ENCODE data around the gene PGP.

The PGP gene

DNA sequence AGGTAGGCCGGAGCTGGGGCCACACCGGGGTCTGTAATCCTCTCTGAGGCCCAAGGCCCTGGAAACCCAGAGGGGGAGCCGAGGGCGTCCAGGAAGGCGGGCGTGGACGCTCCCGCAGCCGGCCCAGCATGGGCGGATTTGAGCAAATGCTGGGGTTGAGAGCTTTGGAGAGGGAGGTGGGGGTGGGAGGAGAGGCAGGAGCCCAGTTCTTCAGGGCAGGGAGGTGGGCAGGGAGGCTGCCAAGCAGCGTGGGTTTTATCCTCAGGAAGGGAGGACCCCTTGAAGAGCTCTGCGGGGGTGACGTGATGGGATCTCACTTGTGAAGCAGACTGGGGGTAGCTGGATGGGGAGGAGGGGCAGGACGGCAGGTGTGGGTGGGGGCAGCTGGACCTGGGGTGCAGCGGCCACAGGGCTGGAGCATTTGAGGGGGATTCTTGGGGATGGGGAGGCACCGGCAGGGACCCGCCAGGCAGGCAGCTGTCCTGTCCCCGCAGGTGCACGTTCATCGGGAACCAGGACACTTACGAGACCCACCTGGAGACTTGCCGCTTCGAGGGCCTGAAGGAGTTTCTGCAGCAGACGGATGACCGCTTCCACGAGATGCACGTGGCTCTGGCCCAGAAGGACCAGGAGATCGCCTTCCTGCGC is 41.8 kb downstream of the PGP start:
- Histone ChIP-seq H3K36me3 (ENCODE audit: control insufficient read depth in 1 of 2, insufficient read depth in 2 of 2, low read length in 2 of 2) (peaks cover 90 to 91% of the 10 kb centered on the region in 2 experiments), H3K4me1 (ENCODE audit: control insufficient read depth in 1 of 2, insufficient read depth in 2 of 2, low read length in 2 of 2) (no peaks in the 10 kb centered on the region), H3K23ac (ENCODE audit: low read length) (no peak overlapping the region), H3K79me1 (ENCODE audit: low read length) (no peaks in the 10 kb centered on the region), H3K9ac (ENCODE audit: low read length) (no peak overlapping the region), H3K79me2 (ENCODE audit: control insufficient read depth, insufficient read depth, low read length, poor library complexity) (no peaks in the 10 kb centered on the region), H4K12ac (ENCODE audit: low read depth, low read length) (no peak overlapping the region), H3K4me2 (ENCODE audit: low read length) (no peak overlapping the region), H3K27me3 (ENCODE audit: insufficient read depth, low read length) (no peaks in the 10 kb centered on the region), H2BK5ac (ENCODE audit: low read depth, low read length, poor library complexity) (no peak overlapping the region), H3K4ac (ENCODE audit: low read depth, low read length) (no peak overlapping the region), H4K8ac (ENCODE audit: low read depth, low read length) (no peak overlapping the region), H3K27ac (ENCODE audit: low read depth, low read length) (no peak overlapping the region), H2AFZ (ENCODE audit: insufficient read depth, low read length, poor library complexity) (no peak overlapping the region), H2AK5ac (ENCODE audit: low read length) (no peak overlapping the region), H3K4me3 (ENCODE audit: low read depth, low read length) (no peak overlapping the region), H3K9me3 (ENCODE audit: insufficient read depth, low read depth, low read length) (peaks cover 4% of the 10 kb centered on the region), H4K91ac (ENCODE audit: low read depth, low read length) (no peak overlapping the region), H3K18ac (ENCODE audit: low read length) (no peak overlapping the region), H2BK12ac (ENCODE audit: low read length) (no peak overlapping the region), H2BK120ac (ENCODE audit: insufficient read depth, low read length, poor library complexity) (no peak overlapping the region), H3K14ac (ENCODE audit: low read length) (no peak overlapping the region)
- no CpG with 5 or more reads among the region's 29 CpGs for WGBS (ENCODE audit: extremely low coverage, insufficient coverage, insufficient read length)
- no peak for DNase-seq

DNA sequence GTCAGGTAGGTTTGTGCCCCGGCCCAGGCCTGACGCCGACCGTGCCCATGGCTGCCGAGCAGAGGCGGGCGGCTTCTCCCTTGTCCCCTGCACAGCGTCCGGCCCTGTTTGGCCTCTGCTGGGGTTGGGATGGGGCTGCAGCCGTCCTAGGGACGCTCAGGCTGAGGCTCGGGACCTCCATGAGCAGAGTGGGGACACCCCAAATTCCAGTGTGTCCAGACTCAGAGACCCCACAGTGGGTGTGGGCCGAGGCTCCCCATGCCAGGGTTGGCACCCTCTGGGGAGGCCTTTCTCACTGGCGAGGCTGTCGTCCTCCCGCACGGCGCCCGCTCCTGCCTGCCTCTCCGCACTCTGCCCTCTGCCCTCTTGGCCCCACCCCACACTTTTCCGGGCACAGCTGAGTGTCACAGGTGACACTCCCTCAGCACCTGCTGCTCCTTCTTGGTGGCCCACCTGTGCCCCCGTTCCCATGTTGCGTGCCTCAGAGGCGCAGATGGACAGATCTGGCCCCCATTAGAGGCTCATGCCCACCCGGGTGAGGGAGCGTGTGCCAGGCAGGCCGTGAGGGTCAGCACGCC is 43.0 kb downstream of the PGP start:
- Histone ChIP-seq H3K23ac (ENCODE audit: low read length) (no peak overlapping the region), H3K4me2 (ENCODE audit: low read length) (no peak overlapping the region), H2BK5ac (ENCODE audit: low read depth, low read length, poor library complexity) (no peak overlapping the region)

DNA sequence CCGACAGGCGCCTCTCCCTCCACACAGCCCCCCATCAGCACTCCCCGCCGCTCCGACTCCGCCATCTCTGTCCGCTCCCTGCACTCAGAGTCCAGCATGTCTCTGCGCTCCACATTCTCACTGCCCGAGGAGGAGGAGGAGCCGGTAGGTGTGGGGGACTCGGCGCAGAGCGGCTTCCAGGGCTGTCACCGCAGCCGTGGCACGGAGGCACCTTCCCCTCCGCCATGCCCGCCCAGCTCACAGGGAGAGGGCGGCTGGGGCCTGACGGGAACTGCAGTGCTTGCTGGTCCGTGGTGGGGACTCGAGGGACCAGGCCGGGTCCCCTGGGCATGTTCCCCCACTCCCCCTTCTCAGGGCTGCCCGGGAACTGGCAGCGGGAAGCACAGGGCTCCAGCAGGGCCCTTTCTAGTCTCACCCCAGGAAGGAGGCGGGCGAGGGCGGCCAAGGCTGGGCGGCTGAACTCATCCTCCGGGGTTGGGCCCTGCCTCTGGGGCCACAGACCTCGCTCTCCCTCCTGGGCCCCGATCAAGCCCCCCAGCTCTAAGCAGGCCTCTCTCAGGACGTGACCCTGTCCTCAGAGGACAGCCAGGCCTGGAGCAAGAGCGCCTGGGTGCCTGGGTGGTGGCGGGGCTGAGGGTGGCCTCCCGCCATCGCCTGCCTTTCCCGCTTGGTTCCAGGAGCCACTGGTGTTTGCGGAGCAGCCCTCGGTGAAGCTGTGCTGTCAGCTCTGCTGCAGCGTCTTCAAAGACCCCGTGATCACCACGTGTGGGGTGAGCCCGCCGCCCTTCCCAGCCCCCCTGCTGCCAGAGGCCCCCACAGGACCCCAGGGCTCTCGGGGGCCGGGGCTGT is 43.8 kb downstream of the PGP start:
- H2AFZ ChIP-seq (ENCODE audit: insufficient read depth, low read length, poor library complexity): no peak overlapping the region
- H3K27ac ChIP-seq (ENCODE audit: low read depth, low read length): no peak overlapping the region
- no peaks in the 10 kb centered on the region for H3K79me1 ChIP-seq (ENCODE audit: low read length)
- H3K9me3 ChIP-seq (ENCODE audit: insufficient read depth, low read depth, low read length): peaks cover 2% of the 10 kb centered on the region
- no peak overlapping the region for H3K18ac ChIP-seq (ENCODE audit: low read length)
- no peak overlapping the region for H3K9ac ChIP-seq (ENCODE audit: low read length)
- no CpG with 5 or more reads among the region's 47 CpGs for WGBS (ENCODE audit: extremely low coverage, insufficient coverage, insufficient read length)
- no peak for DNase-seq
- no peak overlapping the region for H3K14ac ChIP-seq (ENCODE audit: low read length)
- H2AK5ac ChIP-seq (ENCODE audit: low read length): no peak overlapping the region
- H3K4ac ChIP-seq (ENCODE audit: low read depth, low read length): no peak overlapping the region
- peaks cover 91% of the 10 kb centered on the region in 2 experiments for H3K36me3 ChIP-seq (ENCODE audit: control insufficient read depth in 1 of 2, insufficient read depth in 2 of 2, low read length in 2 of 2)
- H2BK5ac ChIP-seq (ENCODE audit: low read depth, low read length, poor library complexity): no peak overlapping the region
- H2BK120ac ChIP-seq (ENCODE audit: insufficient read depth, low read length, poor library complexity): no peak overlapping the region
- no peak overlapping the region for H4K12ac ChIP-seq (ENCODE audit: low read depth, low read length)
- H3K4me1 ChIP-seq (ENCODE audit: control insufficient read depth in 1 of 2, insufficient read depth in 2 of 2, low read length in 2 of 2): no peaks in the 10 kb centered on the region
- H3K79me2 ChIP-seq (ENCODE audit: control insufficient read depth, insufficient read depth, low read length, poor library complexity): no peaks in the 10 kb centered on the region
- H3K4me2 ChIP-seq (ENCODE audit: low read length): no peak overlapping the region
- no peak overlapping the region for H4K8ac ChIP-seq (ENCODE audit: low read depth, low read length)
- H3K27me3 ChIP-seq (ENCODE audit: insufficient read depth, low read length): no peaks in the 10 kb centered on the region
- no peak overlapping the region for H4K91ac ChIP-seq (ENCODE audit: low read depth, low read length)
- H2BK12ac ChIP-seq (ENCODE audit: low read length): no peak overlapping the region
- H3K4me3 ChIP-seq (ENCODE audit: low read depth, low read length): no peak overlapping the region
- no peak overlapping the region for H3K23ac ChIP-seq (ENCODE audit: low read length)

More for the DNA sequence above, 43.0 kb downstream of the PGP start:
- Histone ChIP-seq H3K4ac (ENCODE audit: low read depth, low read length) (no peak overlapping the region), H2BK12ac (ENCODE audit: low read length) (no peak overlapping the region), H3K9ac (ENCODE audit: low read length) (no peak overlapping the region), H3K79me1 (ENCODE audit: low read length) (no peaks in the 10 kb centered on the region), H2AFZ (ENCODE audit: insufficient read depth, low read length, poor library complexity) (no peak overlapping the region), H4K12ac (ENCODE audit: low read depth, low read length) (no peak overlapping the region), H3K4me1 (ENCODE audit: control insufficient read depth in 1 of 2, insufficient read depth in 2 of 2, low read length in 2 of 2) (no peaks in the 10 kb centered on the region), H4K91ac (ENCODE audit: low read depth, low read length) (no peak overlapping the region), H3K9me3 (ENCODE audit: insufficient read depth, low read depth, low read length) (peaks cover 2% of the 10 kb centered on the region), H3K79me2 (ENCODE audit: control insufficient read depth, insufficient read depth, low read length, poor library complexity) (no peaks in the 10 kb centered on the region), H3K27ac (ENCODE audit: low read depth, low read length) (no peak overlapping the region), H2BK120ac (ENCODE audit: insufficient read depth, low read length, poor library complexity) (no peak overlapping the region), H3K36me3 (ENCODE audit: control insufficient read depth in 1 of 2, insufficient read depth in 2 of 2, low read length in 2 of 2) (peaks cover 90% of the 10 kb centered on the region in 2 experiments), H2AK5ac (ENCODE audit: low read length) (no peak overlapping the region), H3K14ac (ENCODE audit: low read length) (no peak overlapping the region), H4K8ac (ENCODE audit: low read depth, low read length) (no peak overlapping the region), H3K4me3 (ENCODE audit: low read depth, low read length) (no peak overlapping the region), H3K27me3 (ENCODE audit: insufficient read depth, low read length) (no peaks in the 10 kb centered on the region), H3K18ac (ENCODE audit: low read length) (no peak overlapping the region)
- DNase-seq: no peak
- no CpG with 5 or more reads among the region's 28 CpGs for WGBS (ENCODE audit: extremely low coverage, insufficient coverage, insufficient read length)

DNA sequence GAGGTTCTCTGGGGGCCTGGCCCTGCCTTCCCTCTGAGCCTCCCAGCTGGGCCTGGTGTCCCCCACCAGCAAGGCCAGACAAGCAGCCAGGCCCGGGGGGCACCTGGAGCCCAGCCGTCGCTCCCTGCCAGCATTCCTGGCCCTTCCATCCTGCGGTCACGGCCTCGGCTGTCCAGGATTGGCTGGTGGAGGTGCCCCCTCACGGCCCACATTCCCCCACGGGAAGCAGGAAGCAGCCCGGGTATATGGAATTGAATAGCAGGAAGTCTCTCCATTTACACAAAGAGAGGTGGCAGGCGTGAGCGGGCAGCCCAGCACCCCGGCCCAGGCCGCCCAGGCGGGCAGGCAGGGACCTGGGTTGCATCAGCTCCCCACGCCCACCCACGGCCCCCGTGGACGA is 44.6 kb downstream of the PGP start:
- Histone ChIP-seq H4K91ac (ENCODE audit: low read depth, low read length) (no peak overlapping the region), H3K27ac (ENCODE audit: low read depth, low read length) (no peak overlapping the region), H3K27me3 (ENCODE audit: insufficient read depth, low read length) (no peaks in the 10 kb centered on the region), H3K36me3 (ENCODE audit: control insufficient read depth in 1 of 2, insufficient read depth in 2 of 2, low read length in 2 of 2) (peaks cover 86 to 89% of the 10 kb centered on the region in 2 experiments), H3K79me1 (ENCODE audit: low read length) (no peaks in the 10 kb centered on the region), H2AK5ac (ENCODE audit: low read length) (no peak overlapping the region), H4K8ac (ENCODE audit: low read depth, low read length) (no peak overlapping the region), H2BK120ac (ENCODE audit: insufficient read depth, low read length, poor library complexity) (no peak overlapping the region), H3K9me3 (ENCODE audit: insufficient read depth, low read depth, low read length) (peaks cover 5% of the 10 kb centered on the region), H3K79me2 (ENCODE audit: control insufficient read depth, insufficient read depth, low read length, poor library complexity) (no peaks in the 10 kb centered on the region), H2BK5ac (ENCODE audit: low read depth, low read length, poor library complexity) (no peak overlapping the region), H2AFZ (ENCODE audit: insufficient read depth, low read length, poor library complexity) (no peak overlapping the region), H3K23ac (ENCODE audit: low read length) (no peak overlapping the region), H4K12ac (ENCODE audit: low read depth, low read length) (no peak overlapping the region), H3K14ac (ENCODE audit: low read length) (no peak overlapping the region), H3K4ac (ENCODE audit: low read depth, low read length) (no peak overlapping the region), H3K4me1 (ENCODE audit: control insufficient read depth in 1 of 2, insufficient read depth in 2 of 2, low read length in 2 of 2) (no peaks in the 10 kb centered on the region), H2BK12ac (ENCODE audit: low read length) (no peak overlapping the region), H3K9ac (ENCODE audit: low read length) (no peak overlapping the region), H3K4me2 (ENCODE audit: low read length) (no peak overlapping the region), H3K4me3 (ENCODE audit: low read depth, low read length) (no peak overlapping the region), H3K18ac (ENCODE audit: low read length) (no peak overlapping the region)
- no peak for DNase-seq
- WGBS (ENCODE audit: extremely low coverage, insufficient coverage, insufficient read length): no CpG with 5 or more reads among the region's 18 CpGs

Measured in trophoblast cell (in vitro differentiated cells and primary cell).